Measurements from ENCODE around the gene ARID3A. TPM values are rescaled to one million over a fixed set of nuclear protein-coding genes. Genes with fewer than 3 reads are reported as not detected.
A peak's percentile ranks its signal among the peaks of the same experiment; 100 is the strongest.

ARID3A gene
- total RNA-seq, 2 donors from 2014 or later: 3.8 to 18.7 TPM

DNA sequence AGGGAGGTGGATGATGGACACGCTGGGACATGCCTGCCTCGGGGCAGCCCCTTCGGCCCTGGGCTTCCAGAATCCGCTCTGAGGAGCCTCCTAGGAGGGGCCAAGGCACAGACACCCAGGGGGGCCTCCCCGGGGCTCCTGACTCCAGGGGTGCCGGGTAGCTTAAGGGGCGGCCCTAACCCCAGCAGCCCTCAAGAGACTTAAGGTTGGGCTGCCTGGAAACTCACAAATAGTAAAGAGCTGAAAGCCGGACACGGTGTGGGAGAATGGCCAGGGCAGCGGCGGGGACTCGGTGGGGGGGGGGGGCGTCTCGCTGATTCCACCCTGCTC lies 7.7 kb downstream of the ARID3A start:
- no peaks in the 10 kb centered on the region for H3K9me3 ChIP-seq
- DNase-seq (ENCODE audit: low spot score): no peak
- no peak overlapping the region for H3K4me3 ChIP-seq
- peaks cover 27% of the 10 kb centered on the region for H3K4me1 ChIP-seq (replicated peaks)
- peak overlapping the region; percentile 67 to 73 for H3K27ac ChIP-seq
- TF ChIP-seq POLR2A (IDR thresholded peaks at IDR 0.05) (no peak), POLR2AphosphoS5 (IDR thresholded peaks at IDR 0.05) (no peak)
- TF ChIP-seq, protein P1, sequence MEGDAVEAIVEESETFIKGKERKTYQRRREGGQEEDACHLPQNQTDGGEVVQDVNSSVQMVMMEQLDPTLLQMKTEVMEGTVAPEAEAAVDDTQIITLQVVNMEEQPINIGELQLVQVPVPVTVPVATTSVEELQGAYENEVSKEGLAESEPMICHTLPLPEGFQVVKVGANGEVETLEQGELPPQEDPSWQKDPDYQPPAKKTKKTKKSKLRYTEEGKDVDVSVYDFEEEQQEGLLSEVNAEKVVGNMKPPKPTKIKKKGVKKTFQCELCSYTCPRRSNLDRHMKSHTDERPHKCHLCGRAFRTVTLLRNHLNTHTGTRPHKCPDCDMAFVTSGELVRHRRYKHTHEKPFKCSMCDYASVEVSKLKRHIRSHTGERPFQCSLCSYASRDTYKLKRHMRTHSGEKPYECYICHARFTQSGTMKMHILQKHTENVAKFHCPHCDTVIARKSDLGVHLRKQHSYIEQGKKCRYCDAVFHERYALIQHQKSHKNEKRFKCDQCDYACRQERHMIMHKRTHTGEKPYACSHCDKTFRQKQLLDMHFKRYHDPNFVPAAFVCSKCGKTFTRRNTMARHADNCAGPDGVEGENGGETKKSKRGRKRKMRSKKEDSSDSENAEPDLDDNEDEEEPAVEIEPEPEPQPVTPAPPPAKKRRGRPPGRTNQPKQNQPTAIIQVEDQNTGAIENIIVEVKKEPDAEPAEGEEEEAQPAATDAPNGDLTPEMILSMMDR (IDR thresholded peaks at IDR 0.05): no peak
- no peaks in the 10 kb centered on the region for H3K36me3 ChIP-seq
- H3K27me3 ChIP-seq (replicated peaks; ENCODE audit: insufficient read depth): no peaks in the 10 kb centered on the region
- 34% methylated on average over 13 of the region's 14 CpGs for WGBS
- intact Hi-C loops (cut with DNase I): no loop called here

DNA sequence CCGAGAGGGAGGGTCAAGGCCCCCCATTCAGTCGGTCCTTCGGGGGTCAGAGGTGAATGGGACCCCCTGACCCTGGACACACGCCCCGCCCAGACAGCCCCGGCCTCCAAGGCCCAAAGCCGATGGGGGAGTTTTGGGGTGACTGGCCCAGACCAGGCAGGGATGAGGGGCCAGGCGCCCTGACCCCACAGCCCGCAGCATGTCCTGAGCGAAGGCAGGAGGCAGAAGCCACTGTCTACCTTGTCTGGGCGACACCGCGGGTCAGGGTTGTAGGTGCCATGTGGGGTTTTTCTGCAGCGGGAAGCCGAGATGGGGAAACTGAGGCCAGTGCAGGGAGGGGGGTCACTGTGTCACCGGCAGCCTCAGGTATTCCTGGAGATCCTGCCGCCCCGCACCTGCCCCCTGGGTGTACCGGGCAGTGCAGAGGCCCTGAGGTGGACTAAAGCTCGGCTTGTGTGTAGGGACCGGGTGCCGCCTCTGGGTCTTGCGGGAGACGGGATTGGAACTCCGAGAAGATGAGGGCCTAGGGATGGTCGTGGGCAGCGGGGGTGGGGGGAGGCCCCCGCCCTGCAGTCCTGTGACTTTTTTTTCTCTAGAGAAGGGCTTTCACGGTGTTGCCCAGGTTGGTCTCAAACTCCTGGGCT lies 8.5 kb downstream of the ARID3A start:
- Histone ChIP-seq H3K36me3 (no peaks in the 10 kb centered on the region), H3K4me1 (replicated peaks) (peaks cover 27% of the 10 kb centered on the region), H3K4me3 (no peak overlapping the region), H3K27ac (peak overlapping the region; percentile 67 to 73), H3K27me3 (replicated peaks; ENCODE audit: insufficient read depth) (no peaks in the 10 kb centered on the region), H3K9me3 (no peaks in the 10 kb centered on the region)
- WGBS: 68% methylated on average over 29 of the region's 29 CpGs
- intact Hi-C loops (cut with DNase I): no loop called here
- TF ChIP-seq POLR2A (IDR thresholded peaks at IDR 0.05): no peak
- TF ChIP-seq POLR2AphosphoS5 (IDR thresholded peaks at IDR 0.05): no peak
- TF ChIP-seq, protein P1 (IDR thresholded peaks at IDR 0.05): no peak
- DNase-seq (ENCODE audit: low spot score): no peak

DNA sequence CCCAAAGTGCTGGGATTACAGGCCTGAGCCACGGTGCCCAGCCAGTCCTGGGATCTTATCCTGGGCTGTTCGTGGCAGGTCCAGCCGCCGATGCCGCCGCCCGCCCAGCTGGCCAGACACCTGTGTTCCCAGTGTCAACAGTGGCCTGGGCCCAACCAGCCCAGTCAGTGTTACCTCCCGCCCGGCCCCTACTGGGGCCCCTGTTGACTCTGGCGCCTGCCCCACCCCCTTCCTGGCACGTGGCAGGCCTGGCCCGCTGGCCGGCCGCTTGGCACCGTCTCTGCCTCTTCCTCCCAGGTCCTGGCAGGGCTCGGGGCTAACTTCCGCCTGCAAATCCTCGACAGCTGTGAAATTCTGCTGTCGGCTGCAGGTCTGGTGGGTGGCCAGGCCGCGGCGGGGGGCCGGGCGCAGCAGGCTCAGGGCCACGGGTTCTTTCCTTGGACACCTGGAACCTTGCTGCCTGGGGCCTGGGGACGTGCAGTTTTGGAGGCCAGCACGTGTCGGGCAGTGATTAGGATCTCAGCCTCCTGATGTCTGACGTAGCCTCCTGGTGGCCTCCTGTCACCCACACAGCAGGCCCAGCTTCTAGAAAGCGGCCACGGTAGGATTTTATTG lies 9.1 kb downstream of the ARID3A start:
- intact Hi-C loops (cut with DNase I): no loop called here
- Histone ChIP-seq H3K36me3 (no peaks in the 10 kb centered on the region), H3K27ac (peak overlapping the region; percentile 67 to 73), H3K9me3 (no peaks in the 10 kb centered on the region), H3K27me3 (replicated peaks; ENCODE audit: insufficient read depth) (no peaks in the 10 kb centered on the region), H3K4me3 (no peak overlapping the region), H3K4me1 (replicated peaks) (peaks cover 27% of the 10 kb centered on the region)
- TF ChIP-seq POLR2A (IDR thresholded peaks at IDR 0.05): no peak
- TF ChIP-seq POLR2AphosphoS5 (IDR thresholded peaks at IDR 0.05): peak; percentile 96
- TF ChIP-seq, protein P1 (IDR thresholded peaks at IDR 0.05): peak in 1 of 4 experiments; percentile 3
- peak; percentile 94 for DNase-seq (ENCODE audit: low spot score)
- WGBS: 8% methylated on average over 30 of the region's 31 CpGs

DNA sequence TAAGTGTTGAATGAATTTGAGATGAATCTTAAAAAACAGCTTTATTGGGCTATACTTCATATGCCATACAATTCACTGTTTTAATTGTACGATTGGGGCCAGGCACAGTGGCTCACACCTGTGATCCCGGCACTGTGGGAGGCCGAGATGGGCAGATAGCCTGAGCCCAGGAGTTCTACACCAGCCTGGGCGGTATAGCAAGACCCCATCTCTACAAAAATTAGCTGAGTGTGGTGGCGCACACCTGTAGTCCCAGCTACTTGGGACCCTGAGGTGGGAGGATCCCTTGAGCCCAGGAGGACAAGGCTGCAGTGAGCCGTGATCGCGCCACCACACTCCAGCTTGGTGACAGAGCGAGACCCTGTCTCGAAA lies 10.3 kb downstream of the ARID3A start:
- intact Hi-C loops (cut with DNase I): no loop called here
- H3K4me3 ChIP-seq: no peak overlapping the region
- TF ChIP-seq, protein P1 (IDR thresholded peaks at IDR 0.05): no peak
- no peak for TF ChIP-seq POLR2A (IDR thresholded peaks at IDR 0.05)
- no peak for TF ChIP-seq POLR2AphosphoS5 (IDR thresholded peaks at IDR 0.05)
- no peaks in the 10 kb centered on the region for H3K9me3 ChIP-seq
- no peak overlapping the region for H3K27ac ChIP-seq
- 99% methylated on average over 10 of the region's 10 CpGs for WGBS
- no peaks in the 10 kb centered on the region for H3K36me3 ChIP-seq
- H3K4me1 ChIP-seq (replicated peaks): peaks cover 30% of the 10 kb centered on the region
- DNase-seq (ENCODE audit: low spot score): no peak
- H3K27me3 ChIP-seq (replicated peaks; ENCODE audit: insufficient read depth): no peaks in the 10 kb centered on the region

DNA sequence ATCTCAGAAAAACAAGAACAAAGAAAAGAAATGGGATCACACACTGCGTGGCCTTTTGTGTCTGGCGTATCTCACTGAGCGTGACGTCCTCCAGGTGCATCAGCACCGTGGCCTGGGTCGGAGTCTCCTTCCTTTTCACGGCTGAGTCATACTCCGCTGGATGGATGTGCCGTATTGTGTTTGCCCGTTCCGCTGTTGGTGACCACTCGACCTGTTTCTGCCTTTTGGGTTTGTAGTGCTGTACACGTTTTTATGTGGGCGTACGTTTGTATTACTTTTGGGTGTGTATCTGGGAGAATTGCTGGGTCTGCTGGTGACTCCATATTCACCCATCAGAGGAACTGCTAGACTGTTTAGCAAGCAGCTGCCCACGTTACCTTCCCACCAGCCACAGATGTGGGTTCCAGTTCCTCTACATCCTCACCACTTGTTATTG lies 11.4 kb downstream of the ARID3A start:
- Histone ChIP-seq H3K36me3 (no peaks in the 10 kb centered on the region), H3K9me3 (no peaks in the 10 kb centered on the region), H3K4me3 (no peak overlapping the region), H3K4me1 (replicated peaks) (peaks cover 30% of the 10 kb centered on the region), H3K27ac (no peak overlapping the region), H3K27me3 (replicated peaks; ENCODE audit: insufficient read depth) (no peaks in the 10 kb centered on the region)
- TF ChIP-seq POLR2AphosphoS5 (IDR thresholded peaks at IDR 0.05) (no peak), POLR2A (IDR thresholded peaks at IDR 0.05) (no peak)
- TF ChIP-seq, protein P1 (IDR thresholded peaks at IDR 0.05): no peak
- 92% methylated on average over 16 of the region's 16 CpGs for WGBS
- intact Hi-C loops (cut with DNase I): no loop called here
- no peak for DNase-seq (ENCODE audit: low spot score)
